ENCODE measurements around the gene SUGP2. TPM values are rescaled to one million over a fixed set of nuclear protein-coding genes. Genes with fewer than 3 reads are reported as not detected.

Gene SUGP2
- total and polyA plus RNA-seq, 9 of the 15 experiments (the other 6 are each of a cell fraction or from before 2014, with no cell fraction given): 13.1 to 101 (median 63.1) TPM

GRCh38 chr19:19033176-19033425 is 216 bp downstream of the SUGP2 start (continued):
- no peak for TF ChIP-seq SAFB2 (IDR thresholded peaks at IDR 0.05; ENCODE audit: borderline replicate concordance, low read depth, low read length, severe bottlenecking)
- no peak for TF ChIP-seq SMARCE1 (IDR thresholded peaks at IDR 0.05)
- TF ChIP-seq ZNF24 (IDR thresholded peaks at IDR 0.05): peak; percentile 42; the same call in 1 of the 2 replicates
- TF ChIP-seq SIN3B (IDR thresholded peaks at IDR 0.05; ENCODE audit: low read depth): 0 out of 2 replicates have a peak, but pooled peaks have one; percentile 39
- no peak for TF ChIP-seq RFX5 (IDR thresholded peaks at IDR 0.05; ENCODE audit: low read depth, low read length)
- TF ChIP-seq CHAMP1 (IDR thresholded peaks at IDR 0.05): no peak
- no peak for TF ChIP-seq PCBP2 (IDR thresholded peaks at IDR 0.05; ENCODE audit: low read depth, low read length, poor library complexity, severe bottlenecking)
- no peak for TF ChIP-seq DPF2 (IDR thresholded peaks at IDR 0.05)
- TF ChIP-seq MCM5 (IDR thresholded peaks at IDR 0.05; ENCODE audit: low read depth): no peak
- no peak for TF ChIP-seq HINFP (tag; conservative IDR thresholded peaks at IDR 0.05; ENCODE audit: low read depth)
- TF ChIP-seq TEAD2 (tag; IDR thresholded peaks at IDR 0.05): no peak

Data from K562 (cell line).